HepG2 (cell line): ENCODE data around the gene RRAD. TPM values are rescaled to one million over a fixed set of nuclear protein-coding genes. Genes with fewer than 3 reads are reported as not detected.

Experiments
- ATAC-seq: fragments of 200-7000 bp; cut with Tn5 transposase; 3 replicates; pipeline ENCODE4 v1.9.1; 2020; ENCODE audit warnings: mild to moderate bottlenecking, moderate library complexity
- Bru-seq: library from RNA; stranded (reverse); fragments of 400-500 nt; gene quantifications from one replicate; lab custom pipeline; 2021; lab: Mats Ljungman, UMichigan
- BruChase-seq, 2 experiments: library from RNA; stranded (reverse); fragments of 400-500 nt; gene quantifications; one replicate each; lab custom pipeline; 2021; lab: Mats Ljungman, UMichigan
- BruUV-seq: library from RNA; stranded (reverse); fragments of 400-500 nt; replicated peaks from 2 replicates; lab custom pipeline; 2021; lab: Mats Ljungman, UMichigan
- CTCF ChIA-PET: fragments of 300-600 bp; formaldehyde crosslinking; extraction: SDS; loops from one replicate; lab custom pipeline; 2021; ENCODE audit warnings: low total read pairs, inconsistent platforms, low intra/inter-chr PET ratio; lab: Yijun Ruan, JAX
- POLR2A ChIA-PET: fragments of 350-600 bp; sonication (Branson Sonifier 250); formaldehyde crosslinking; loops from one replicate; lab custom pipeline; 2020; ENCODE audit warnings: antibody characterized with exemption, inconsistent platforms; lab: Yijun Ruan, JAX
- DNase-seq: peaks from one replicate; pipeline ENCODE4 v3.0.0-alpha.2; 2015; ENCODE audit warnings: low spot score
- FAIRE-seq: peaks from 3 replicates; lab custom pipeline; 2011; peaks lifted over from hg19 to GRCh38; lab: Jason Lieb, UNC
- H2AFZ ChIP-seq: one replicate; pipeline ENCODE4 v1.6.1; 2011; ENCODE audit warnings: low read length, inconsistent platforms
- H3K27ac ChIP-seq: fragments of 300-600 bp; 3 replicates; pipeline ENCODE4 v1.8.0; 2011; ENCODE audit warnings: mixed run types, mild to moderate bottlenecking, mixed read lengths, low read length, inconsistent platforms; ENCODE audit not compliant: insufficient read depth; ENCODE audit errors: extremely low read length
- H3K27me3 ChIP-seq, 2 experiments: fragments of 200-600 bp in 1 of 2; 2 replicates in 1 of 2; 3 replicates in 1 of 2; pipeline versions ENCODE4 v1.6.0 to v1.8.0; 2011; ENCODE audit warnings: low read length in 2 of 2, mild to moderate bottlenecking in 2 of 2, moderate library complexity in 2 of 2, inconsistent platforms in 1 of 2; ENCODE audit not compliant: insufficient read depth in 2 of 2, control insufficient read depth in 1 of 2
- H3K36me3 ChIP-seq, 2 experiments: fragments of 200-600 bp in 1 of 2; replicated peaks in 1 of 2; 2 replicates in 1 of 2; 3 replicates in 1 of 2; pipeline versions ENCODE4 v1.5.1 to v1.8.0; 2011; ENCODE audit warnings: low read length in 2 of 2, inconsistent platforms in 1 of 2; ENCODE audit not compliant: insufficient read depth in 2 of 2, control insufficient read depth in 1 of 2
- H3K4me1 ChIP-seq: 2 replicates; pipeline ENCODE4 v1.5.1; 2012; ENCODE audit warnings: low read length, inconsistent platforms; ENCODE audit not compliant: insufficient read depth
- H3K4me2 ChIP-seq: 2 replicates; pipeline ENCODE4 v1.6.0; 2011; ENCODE audit warnings: low read depth, low read length, inconsistent platforms
- H3K4me3 ChIP-seq, 3 experiments: fragments of 200-600 bp in 1 of 3; sonication (generic), shearing (Covaris generic) in 1 of 3; replicated peaks in 1 of 3; 2 replicates each; pipeline ENCODE4 v1.5.1; 2011 to 2016; ENCODE audit warnings: low read length in 3 of 3, inconsistent platforms in 2 of 3, low read depth in 2 of 3, mild to moderate bottlenecking in 2 of 3, control low read depth in 1 of 3, mixed read lengths in 1 of 3; ENCODE audit not compliant: insufficient read depth in 1 of 3
- H3K79me2 ChIP-seq: one replicate; pipeline ENCODE4 v1.6.1; 2011; ENCODE audit warnings: low read length, inconsistent platforms; ENCODE audit not compliant: insufficient read depth
- H3K9ac ChIP-seq: 2 replicates; pipeline ENCODE4 v1.6.0; 2011; ENCODE audit warnings: mild to moderate bottlenecking, low read depth, low read length, inconsistent platforms; ENCODE audit not compliant: insufficient read depth
- H3K9me3 ChIP-seq: 2 replicates; pipeline ENCODE4 v1.5.1; 2012; ENCODE audit warnings: mild to moderate bottlenecking, low read length
- H4K20me1 ChIP-seq: 2 replicates; pipeline ENCODE4 v1.6.0; 2011; ENCODE audit warnings: inconsistent platforms, mild to moderate bottlenecking, low read length, moderate library complexity; ENCODE audit not compliant: insufficient read depth
- CBX5 ChIP-seq: sonication (generic); formaldehyde crosslinking; IDR thresholded peaks from 2 replicates; pipeline ENCODE4 v1.4.0; 2020; ENCODE audit warnings: missing genetic modification reagents, borderline replicate concordance
- RBFOX2 ChIP-seq: fragments of 200-400 bp; formaldehyde crosslinking; IDR thresholded peaks from 2 replicates; pipeline ENCODE4 v1.6.1; 2017; ENCODE audit warnings: low read depth, mild to moderate bottlenecking, low read length
- ZNF225 ChIP-seq: sonication (generic); formaldehyde crosslinking; IDR thresholded peaks from 2 replicates; pipeline ENCODE4 v1.4.0; 2020; ENCODE audit warnings: mild to moderate bottlenecking, missing genetic modification reagents
- ZNF343 ChIP-seq: sonication (generic); formaldehyde crosslinking; IDR thresholded peaks from 2 replicates; pipeline ENCODE4 v1.4.0; 2020; ENCODE audit warnings: mild to moderate bottlenecking, missing genetic modification reagents
- ZNF597 ChIP-seq: sonication (generic); formaldehyde crosslinking; IDR thresholded peaks from 2 replicates; pipeline ENCODE4 v1.5.0; 2020; ENCODE audit warnings: missing genetic modification reagents
- ZNF644 ChIP-seq: IDR thresholded peaks from 2 replicates; pipeline ENCODE4 v1.6.1; 2016; ENCODE audit warnings: low read depth
- ZSCAN29 ChIP-seq: sonication (generic); formaldehyde crosslinking; conservative IDR thresholded peaks from 2 replicates; pipeline ENCODE4 v1.4.0; 2020; ENCODE audit warnings: mild to moderate bottlenecking, missing genetic modification reagents
- WGBS: methylation state at CpG from one replicate; pipeline ENCODE4 v1.1.6; 2017; ENCODE audit warnings: low lambda C conversion rate; 5-methylcytosine and 5-hydroxymethylcytosine counted together
- in situ Hi-C: cut with HindIII; loops from 2 replicates; pipeline ENCODE4 v1.10.0; 2017; ENCODE audit warnings: low pct_unique_long_range_greater_than_20kb; ENCODE audit not compliant: extremely low pct_ligation_motif_present
- intact Hi-C: fragments of 100-400 bp; cut with micrococcal nuclease; formaldehyde crosslinking; loops from one replicate; pipeline ENCODE4 v1.10.0; 2022; ENCODE audit not compliant: unreplicated experiment
- long read RNA-seq, 2 experiments: library from RNA in 1 of 2; library from polyadenylated mRNA in 1 of 2; stranded (forward) in 1 of 2; unstranded in 1 of 2; transcript quantifications; one replicate each; pipeline ENCODE4 v2.0.0, GENCODE V29; 2019 to 2022
- polyA minus RNA-seq, 3 experiments: library from RNA; depleted of rRNA, polyadenylated mRNA; stranded (reverse); fragments of >200 nt; gene quantifications; 2 replicates each; pipeline ENCODE4 v1.2.3, GENCODE V29; 2011; ENCODE audit warnings: low replicate concordance in 1 of 3
- polyA plus RNA-seq, 8 experiments: library from polyadenylated mRNA; depleted of rRNA in 3 of 8; stranded (reverse) in 7 of 8; unstranded in 1 of 8; fragments of >200 nt; fragmentation: Illumina TruSeq in 4 of 8; extraction: Trizol in 4 of 8; gene quantifications; 2 replicates each; pipeline versions ENCODE4 v1.2.1 to v1.2.3, GENCODE V29; 2011 to 2016; ENCODE audit warnings: low read depth in 4 of 8, missing spikeins in 1 of 8, mixed read lengths in 1 of 8; ENCODE audit not compliant: insufficient read depth in 1 of 8
- total RNA-seq, 5 experiments: library from RNA; depleted of rRNA; stranded (reverse); fragments of >200 nt; fragmentation: Illumina TruSeq; extraction: Trizol; gene quantifications; 2 replicates each; pipeline ENCODE4 v1.2.3, GENCODE V29; 2016; ENCODE audit warnings: low read depth in 1 of 5
- TF ChIP-seq, protein P1 (sequence below): IDR thresholded peaks from 2 replicates; pipeline ENCODE4 v1.6.1; 2016; ENCODE audit warnings: mild to moderate bottlenecking, missing biosample characterization, missing genetic modification reagents
- TF ChIP-seq, protein P2 (sequence below): sonication (generic); formaldehyde crosslinking; IDR thresholded peaks from 2 replicates; pipeline ENCODE4 v1.4.0; 2020; ENCODE audit warnings: missing genetic modification reagents

RRAD gene
- total RNA-seq (2016; rRNA removed; fragmentation: Illumina TruSeq; extraction: Trizol) (0.80 and 1.0 TPM in 2 replicates), polyA plus RNA-seq (2011; rRNA removed) (1.1 TPM in 2 replicates), polyA minus RNA-seq (2011; rRNA and poly(A)+ RNA removed; ENCODE audit: low replicate concordance) (0.16 and 1.7 TPM in 2 replicates), Bru-seq, nascent RNA (percentile 32 among the genes with signal in this experiment), BruChase-seq, experiment 1, labeled RNA remaining after a 6-hour chase (percentile 42 among the genes with signal in this experiment), BruChase-seq, experiment 2, labeled RNA remaining after a 2-hour chase (percentile 36 among the genes with signal in this experiment)
- not detected in 2 replicates for total RNA-seq (2016; cell fraction: cytosol; rRNA removed; fragmentation: Illumina TruSeq; extraction: Trizol; ENCODE audit: low read depth)
- total RNA-seq (2016; cell fraction: insoluble cytoplasmic fraction; rRNA removed; fragmentation: Illumina TruSeq; extraction: Trizol) = 0.49 and 1.3 TPM in 2 replicates
- 0.21 and 0.34 TPM in 2 replicates for total RNA-seq (2016; cell fraction: membrane; rRNA removed; fragmentation: Illumina TruSeq; extraction: Trizol)
- total RNA-seq (2016; cell fraction: nucleus; rRNA removed; fragmentation: Illumina TruSeq; extraction: Trizol) = 0.68 and 0.75 TPM in 2 replicates
- 0.95 and 1.5 TPM in 2 replicates for polyA plus RNA-seq (2011; cell fraction: cytosol; rRNA removed)
- 2.5 and 3.2 TPM in 2 replicates for polyA plus RNA-seq (2011; cell fraction: nucleus; rRNA removed)
- polyA plus RNA-seq (2012) = 0.30 and 0.93 TPM in 2 replicates
- 0.19 and 0.25 TPM in 2 replicates for polyA plus RNA-seq (2016; cell fraction: cytosol; fragmentation: Illumina TruSeq; extraction: Trizol; ENCODE audit: low read depth)
- polyA plus RNA-seq (2016; cell fraction: insoluble cytoplasmic fraction; fragmentation: Illumina TruSeq; extraction: Trizol; ENCODE audit: low read depth) = 0.72 and 1.1 TPM in 2 replicates
- polyA plus RNA-seq (2016; cell fraction: membrane; fragmentation: Illumina TruSeq; extraction: Trizol; ENCODE audit: low read depth) = 0.26 and 0.29 TPM in 2 replicates
- 1.2 and 1.5 TPM in 2 replicates for polyA plus RNA-seq (2016; cell fraction: nucleus; fragmentation: Illumina TruSeq; extraction: Trizol; ENCODE audit: insufficient read depth, low read depth)
- 1.1 TPM in 1 of 2 replicates, not detected in the other for polyA minus RNA-seq (2011; cell fraction: cytosol; rRNA and poly(A)+ RNA removed)
- polyA minus RNA-seq (2011; cell fraction: nucleus; rRNA and poly(A)+ RNA removed) = 0.37 and 0.90 TPM in 2 replicates
- long read RNA-seq, experiment 1 = 0 reads
- long read RNA-seq, experiment 2, transcript RRAD-201 (5 exons, 1,569 nt) = major isoform, 7 of 10 reads
- long read RNA-seq, experiment 2, partial matches to known transcripts = 3 of 10 reads
- long read RNA-seq, experiment 2, other reads (novel, unspliced or antisense) = 0 of 10 reads

DNA sequence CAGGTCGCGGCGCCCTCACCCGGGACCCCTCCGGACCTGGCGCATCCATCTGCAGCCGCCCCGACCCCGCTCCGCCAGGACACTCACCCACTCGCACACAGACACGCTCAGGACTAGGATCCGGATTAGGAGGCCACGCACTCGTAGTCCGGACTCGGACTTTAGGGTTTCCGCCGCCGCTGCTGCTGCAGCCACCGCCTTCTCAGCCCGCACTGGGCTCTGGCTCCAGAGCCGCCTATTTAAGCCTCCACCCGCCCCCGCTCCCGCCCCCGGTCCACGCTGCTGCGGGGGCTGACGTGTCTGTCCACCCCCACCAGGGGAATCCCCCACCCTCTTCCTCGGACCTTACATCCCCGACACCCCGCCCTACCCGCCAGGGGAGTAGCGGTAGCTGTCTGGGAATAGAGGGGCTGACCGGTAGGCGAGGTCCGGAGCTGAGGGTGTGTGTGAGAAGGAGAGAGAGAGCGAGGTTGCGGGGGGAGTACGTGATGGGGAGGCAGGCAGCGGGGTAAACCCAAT lies at the start of gene RRAD:
TSS of gene RRAD (minus strand) at position 214 of the 519 bp plus-strand sequence. CDS start 356 bp downstream, outside the sequence.
- Histone ChIP-seq H3K9me3 (no peaks in the 10 kb centered on the region), H3K4me2 (peak within 1 kb of the TSS; percentile 77), H4K20me1 (no peaks in the 10 kb centered on the region), H3K27ac (no peak within 1 kb of the TSS), H3K4me3 (peak within 1 kb of the TSS; percentile 40 to 73 (median 56); a peak in 5 of 6 replicates), H3K9ac (no peak within 1 kb of the TSS; the same call in 1 of the 2 replicates), H3K4me1 (peaks cover 42% of the 10 kb centered on the region), H3K27me3 (peaks cover 5 to 22% of the 10 kb centered on the region in 2 experiments; a peak in 4 of 5 replicates), H3K79me2 (no peaks in the 10 kb centered on the region), H2AFZ (no peak within 1 kb of the TSS), H3K36me3 (no peaks in the 10 kb centered on the region)
- no TSS peak for BruUV-seq
- FAIRE-seq = no peak
- intact Hi-C loops (no loop called here), in situ Hi-C loops (no loop called here)
- ChIA-PET CTCF (interaction anchor here (2.6 kb wide), 1 partner anchor 29 kb away, joined by 37 read pairs; no protein-coding TSS in a partner anchor), POLR2A (interaction anchor here (0.8 to 3.8 kb wide), 3 partner anchors 9 to 25 kb away, joined by 4 to 23 read pairs (median 16); partner anchors contain the start of gene CIAO2B)
- no peak for DNase-seq
- ATAC-seq = peak; percentile 23
- 9% methylated on average over 32 of the region's 42 CpGs for WGBS
- TF ChIP-seq, protein P1, sequence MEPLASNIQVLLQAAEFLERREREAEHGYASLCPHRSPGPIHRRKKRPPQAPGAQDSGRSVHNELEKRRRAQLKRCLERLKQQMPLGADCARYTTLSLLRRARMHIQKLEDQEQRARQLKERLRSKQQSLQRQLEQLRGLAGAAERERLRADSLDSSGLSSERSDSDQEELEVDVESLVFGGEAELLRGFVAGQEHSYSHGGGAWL = no peak
- no peak for TF ChIP-seq ZNF597
- no peak for TF ChIP-seq CBX5 (CRISPR knock-in tag)
- no peak for TF ChIP-seq ZNF343 (CRISPR knock-in tag)
- 0 out of 2 replicates have a peak, but pooled peaks have one; percentile 22 for TF ChIP-seq RBFOX2
- no peak for TF ChIP-seq ZNF225
- TF ChIP-seq, protein P2, sequence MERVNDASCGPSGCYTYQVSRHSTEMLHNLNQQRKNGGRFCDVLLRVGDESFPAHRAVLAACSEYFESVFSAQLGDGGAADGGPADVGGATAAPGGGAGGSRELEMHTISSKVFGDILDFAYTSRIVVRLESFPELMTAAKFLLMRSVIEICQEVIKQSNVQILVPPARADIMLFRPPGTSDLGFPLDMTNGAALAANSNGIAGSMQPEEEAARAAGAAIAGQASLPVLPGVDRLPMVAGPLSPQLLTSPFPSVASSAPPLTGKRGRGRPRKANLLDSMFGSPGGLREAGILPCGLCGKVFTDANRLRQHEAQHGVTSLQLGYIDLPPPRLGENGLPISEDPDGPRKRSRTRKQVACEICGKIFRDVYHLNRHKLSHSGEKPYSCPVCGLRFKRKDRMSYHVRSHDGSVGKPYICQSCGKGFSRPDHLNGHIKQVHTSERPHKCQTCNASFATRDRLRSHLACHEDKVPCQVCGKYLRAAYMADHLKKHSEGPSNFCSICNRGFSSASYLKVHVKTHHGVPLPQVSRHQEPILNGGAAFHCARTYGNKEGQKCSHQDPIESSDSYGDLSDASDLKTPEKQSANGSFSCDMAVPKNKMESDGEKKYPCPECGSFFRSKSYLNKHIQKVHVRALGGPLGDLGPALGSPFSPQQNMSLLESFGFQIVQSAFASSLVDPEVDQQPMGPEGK = peak; percentile 23; the same call in 1 of the 2 replicates
- TF ChIP-seq ZSCAN29 (CRISPR knock-in tag) = peak; percentile 64; the same call in 1 of the 2 replicates
- no peak for TF ChIP-seq ZNF644 (CRISPR knock-in tag)
